Endodermal cell (in vitro differentiated cells): ENCODE measurements around the gene IFI30. TPM values are rescaled to one million over a fixed set of nuclear protein-coding genes. Genes with fewer than 3 reads are reported as not detected.
A peak's percentile ranks its signal among the peaks of the same experiment; 100 is the strongest.

Experiments
- DNase-seq: peaks from one replicate; pipeline ENCODE4 v3.0.0-alpha.2; 2017
- H3K27ac ChIP-seq: 2 replicates; pipeline ENCODE4 v1.5.1; 2013; ENCODE audit warnings: mild to moderate bottlenecking, low read depth, low read length, moderate library complexity
- H3K27me3 ChIP-seq: 2 replicates; pipeline ENCODE4 v1.6.1; 2013; ENCODE audit warnings: mild to moderate bottlenecking, low read length, moderate library complexity; ENCODE audit not compliant: insufficient read depth, control insufficient read depth, poor library complexity, severe bottlenecking
- H3K36me3 ChIP-seq: 2 replicates; pipeline ENCODE4 v1.7.0; 2013; ENCODE audit warnings: mild to moderate bottlenecking, low read length, moderate library complexity; ENCODE audit not compliant: control insufficient read depth, insufficient read depth
- H3K4me1 ChIP-seq: one replicate; pipeline ENCODE4 v1.7.0; 2013; ENCODE audit warnings: low read length; ENCODE audit not compliant: control insufficient read depth, insufficient read depth
- H3K4me3 ChIP-seq: 2 replicates; pipeline ENCODE4 v1.5.1; 2013; ENCODE audit warnings: mild to moderate bottlenecking, low read length, moderate library complexity
- H3K9ac ChIP-seq: 2 replicates; pipeline ENCODE4 v1.6.1; 2013; ENCODE audit warnings: mild to moderate bottlenecking, low read length, moderate library complexity; ENCODE audit not compliant: poor library complexity, severe bottlenecking; ENCODE audit errors: extremely low read depth
- H3K9me3 ChIP-seq: 2 replicates; pipeline ENCODE4 v1.6.1; 2013; ENCODE audit warnings: mild to moderate bottlenecking, low read length, moderate library complexity; ENCODE audit not compliant: control insufficient read depth
- H3K27ac Mint-ChIP-seq: 2 replicates; pipeline ENCODE4 v1.8.0; 2020; ENCODE audit warnings: mixed read lengths
- H3K27me3 Mint-ChIP-seq: 2 replicates; pipeline ENCODE4 v1.8.0; 2021; ENCODE audit warnings: mild to moderate bottlenecking, mixed read lengths; ENCODE audit not compliant: insufficient read depth
- H3K36me3 Mint-ChIP-seq: 2 replicates; pipeline ENCODE4 v1.8.0; 2020; ENCODE audit warnings: low read depth, mixed read lengths
- H3K4me1 Mint-ChIP-seq: 2 replicates; pipeline ENCODE4 v1.8.0; 2020; ENCODE audit warnings: mixed read lengths
- H3K4me3 Mint-ChIP-seq: 2 replicates; pipeline ENCODE4 v1.8.0; 2020; ENCODE audit warnings: mild to moderate bottlenecking, moderate library complexity, mixed read lengths
- H3K9me3 Mint-ChIP-seq: 2 replicates; pipeline ENCODE4 v1.8.0; 2020; ENCODE audit warnings: mild to moderate bottlenecking, mixed read lengths
- WGBS, 2 experiments: methylation state at CpG; one replicate each; pipeline versions ENCODE4 v1.1.5 to v1.1.7; 2013; ENCODE audit warnings: missing lambda C conversion rate in 2 of 2, mixed read lengths in 1 of 2; ENCODE audit not compliant: insufficient coverage in 1 of 2, insufficient read length in 1 of 2; 5-methylcytosine and 5-hydroxymethylcytosine counted together
- total RNA-seq, 2 donors: library from RNA; stranded (reverse); fragmentation: NEBNext Ultra II Directional in 1 of 2; extraction: Animal tissue kit (Norgen Biotek cat#: 25700) in 1 of 2; gene quantifications; 2 replicates in 1 of 2; 3 replicates in 1 of 2; pipeline ENCODE4 v1.2.1, GENCODE V29; 2021
- TF ChIP-seq, protein P1 (sequence below): fragments of 200-600 bp; sonication (generic); conservative IDR thresholded peaks from 2 replicates; pipeline ENCODE4 v1.5.0; 2021; ENCODE audit warnings: antibody characterized with exemption, mild to moderate bottlenecking

IFI30 gene
- total RNA-seq, 2 donors from 2014 or later, result 10.6 to 11.0 TPM

- TF ChIP-seq, protein P1, sequence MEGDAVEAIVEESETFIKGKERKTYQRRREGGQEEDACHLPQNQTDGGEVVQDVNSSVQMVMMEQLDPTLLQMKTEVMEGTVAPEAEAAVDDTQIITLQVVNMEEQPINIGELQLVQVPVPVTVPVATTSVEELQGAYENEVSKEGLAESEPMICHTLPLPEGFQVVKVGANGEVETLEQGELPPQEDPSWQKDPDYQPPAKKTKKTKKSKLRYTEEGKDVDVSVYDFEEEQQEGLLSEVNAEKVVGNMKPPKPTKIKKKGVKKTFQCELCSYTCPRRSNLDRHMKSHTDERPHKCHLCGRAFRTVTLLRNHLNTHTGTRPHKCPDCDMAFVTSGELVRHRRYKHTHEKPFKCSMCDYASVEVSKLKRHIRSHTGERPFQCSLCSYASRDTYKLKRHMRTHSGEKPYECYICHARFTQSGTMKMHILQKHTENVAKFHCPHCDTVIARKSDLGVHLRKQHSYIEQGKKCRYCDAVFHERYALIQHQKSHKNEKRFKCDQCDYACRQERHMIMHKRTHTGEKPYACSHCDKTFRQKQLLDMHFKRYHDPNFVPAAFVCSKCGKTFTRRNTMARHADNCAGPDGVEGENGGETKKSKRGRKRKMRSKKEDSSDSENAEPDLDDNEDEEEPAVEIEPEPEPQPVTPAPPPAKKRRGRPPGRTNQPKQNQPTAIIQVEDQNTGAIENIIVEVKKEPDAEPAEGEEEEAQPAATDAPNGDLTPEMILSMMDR, result no peak
Observed at GRCh38 chr19:18131841-18132596, 41.6 kb upstream of the IFI30 start.

GRCh38 chr19:18135712-18136584, 37.7 kb upstream of the IFI30 start:
- no peaks in the 10 kb centered on the region for H3K4me1 Mint-ChIP-seq
- H3K4me3 ChIP-seq, result no peak overlapping the region
- peaks cover 46% of the 10 kb centered on the region for H3K36me3 Mint-ChIP-seq
- H3K27ac ChIP-seq, result no peak overlapping the region
- TF ChIP-seq, protein P1, result no peak
- peaks cover 29% of the 10 kb centered on the region for H3K36me3 ChIP-seq
- no peak overlapping the region for H3K27ac Mint-ChIP-seq
- H3K4me1 ChIP-seq, result no peaks in the 10 kb centered on the region
- H3K9ac ChIP-seq, result no peak overlapping the region
- H3K4me3 Mint-ChIP-seq, result no peak overlapping the region
- WGBS, 2 experiments, result 94 to 96% methylated on average over 15 to 18 of the region's 18 CpGs
- no peaks in the 10 kb centered on the region for H3K27me3 ChIP-seq
- H3K9me3 ChIP-seq, result no peaks in the 10 kb centered on the region
- DNase-seq, result no peak
- H3K9me3 Mint-ChIP-seq, result no peaks in the 10 kb centered on the region
- H3K27me3 Mint-ChIP-seq, result no peaks in the 10 kb centered on the region

More at GRCh38 chr19:18131841-18132596, 41.6 kb upstream of the IFI30 start:
- Mint-ChIP-seq H3K36me3 (peaks cover 51% of the 10 kb centered on the region), H3K4me3 (no peak overlapping the region), H3K27me3 (no peaks in the 10 kb centered on the region), H3K9me3 (no peaks in the 10 kb centered on the region), H3K27ac (no peak overlapping the region), H3K4me1 (no peaks in the 10 kb centered on the region)
- Histone ChIP-seq H3K9ac (no peak overlapping the region), H3K27me3 (no peaks in the 10 kb centered on the region), H3K36me3 (peaks cover 34% of the 10 kb centered on the region), H3K4me1 (no peaks in the 10 kb centered on the region), H3K4me3 (no peak overlapping the region), H3K9me3 (no peaks in the 10 kb centered on the region), H3K27ac (no peak overlapping the region)
- WGBS, 2 experiments, result 91 to 92% methylated on average over 24 to 31 of the region's 31 CpGs
- peak; percentile 83 for DNase-seq

DNA sequence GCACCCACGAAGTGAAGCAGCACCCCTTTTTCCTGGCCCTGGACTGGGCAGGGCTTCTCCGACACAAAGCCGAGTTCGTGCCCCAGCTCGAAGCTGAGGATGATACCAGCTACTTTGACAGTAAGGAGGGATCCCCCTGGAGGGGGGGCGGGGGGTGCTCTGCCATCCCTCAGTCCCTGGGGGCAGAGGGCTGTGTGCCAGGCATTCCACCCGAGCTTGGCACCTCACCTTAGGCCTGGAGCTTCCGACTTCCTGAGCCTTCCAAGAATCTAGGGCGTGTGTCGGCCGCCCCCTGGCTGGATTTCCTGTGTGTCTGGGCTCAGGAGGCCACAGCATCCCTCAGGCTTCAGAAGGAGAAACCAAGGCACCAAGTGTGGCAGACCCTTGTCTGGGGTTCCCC, 36.4 kb upstream of the IFI30 start:
- H3K9me3 Mint-ChIP-seq, result no peaks in the 10 kb centered on the region
- Histone ChIP-seq H3K27me3 (no peaks in the 10 kb centered on the region), H3K36me3 (peaks cover 27% of the 10 kb centered on the region), H3K9ac (no peak overlapping the region), H3K4me3 (no peak overlapping the region), H3K27ac (no peak overlapping the region), H3K4me1 (no peaks in the 10 kb centered on the region), H3K9me3 (no peaks in the 10 kb centered on the region)
- 84 to 92% methylated on average over 10 to 11 of the region's 11 CpGs for WGBS, 2 experiments
- H3K27ac Mint-ChIP-seq, result no peak overlapping the region
- no peaks in the 10 kb centered on the region for H3K27me3 Mint-ChIP-seq
- peaks cover 49% of the 10 kb centered on the region for H3K36me3 Mint-ChIP-seq
- TF ChIP-seq, protein P1, result no peak
- no peak overlapping the region for H3K4me3 Mint-ChIP-seq
- DNase-seq, result no peak
- H3K4me1 Mint-ChIP-seq, result no peaks in the 10 kb centered on the region
